ENCODE data around the gene PITPNC1.

- TF ChIP-seq EZH2 (IDR thresholded peaks at IDR 0.05; ENCODE audit: borderline replicate concordance, low read length) (no peak), CTCF (IDR thresholded peaks at IDR 0.05; ENCODE audit: low read length) (no peak)
Measured at GRCh38 chr17:67452681-67453554, 75.8 kb downstream of the PITPNC1 start.

Measured in OCI-LY1 (cell line).